K562 (cell line): Measurements from ENCODE around the gene BCAS3.

Source experiments
- BMI1 ChIP-seq: fragments of 150-350 bp; IDR thresholded peaks from 2 replicates; pipeline ENCODE4 v1.6.1; 2014; ENCODE audit warnings: low read length
- CTCF ChIP-seq, 3 experiments: IDR thresholded peaks in 2 of 3; conservative IDR thresholded peaks in 1 of 3; 2 replicates each; pipeline ENCODE4 v1.5.1; 2011 to 2012; ENCODE audit warnings: low read length in 3 of 3, mild to moderate bottlenecking in 3 of 3, control low read depth in 2 of 3, improper control_type of control experiment in 1 of 3, inconsistent platforms in 1 of 3, low read depth in 1 of 3, mixed read lengths in 1 of 3, moderate library complexity in 1 of 3; ENCODE audit not compliant: insufficient read depth in 2 of 3
- MXI1 ChIP-seq: IDR thresholded peaks from 2 replicates; pipeline ENCODE4 v1.6.1; 2011; ENCODE audit warnings: low read depth, mild to moderate bottlenecking, improper control_type of control experiment, low read length
- SMAD1 ChIP-seq: fragments of 150-350 bp; IDR thresholded peaks from 2 replicates; pipeline ENCODE4 v1.6.1; 2014; ENCODE audit warnings: low read length, low read depth; ENCODE audit not compliant: partially characterized antibody

- TF ChIP-seq MXI1 (no peak), SMAD1 (no peak), CTCF (IDR thresholded peaks at IDR 0.05 in 2 of 3, conservative IDR thresholded peaks at IDR 0.05 in 1 of 3; ENCODE audit: insufficient read depth in 2 of 3, low read depth in 1 of 3, low read length in 3 of 3) (no peak), BMI1 (no peak)
Observed at GRCh38 chr17:61155590-61156237, 478.1 kb downstream of the BCAS3 start.
